Upper lobe of left lung (tissue), 4 donors: ENCODE measurements around the gene ASTN1.

ENCODE experiments used
- EP300 ChIP-seq, 4 donors: sonication (generic); formaldehyde crosslinking; IDR thresholded peaks; one replicate each; pipeline ENCODE4 v1.5.1; 2017; ENCODE audit warnings: antibody characterized with exemption in 4 of 4, control low read depth in 2 of 4
- POLR2A ChIP-seq, 4 donors: fragments of 450-650 bp; IDR thresholded peaks; one replicate each; pipeline ENCODE4 v1.5.1; 2016 to 2017; ENCODE audit warnings: antibody characterized with exemption in 4 of 4, mild to moderate bottlenecking in 2 of 4
- POLR2AphosphoS5 ChIP-seq, 2 donors: sonication (generic); formaldehyde crosslinking; IDR thresholded peaks; one replicate each; pipeline ENCODE4 v1.5.1; 2017; ENCODE audit warnings: antibody characterized with exemption in 2 of 2
- TF ChIP-seq, protein P1 (sequence below), 6 experiments: fragments of 450-650 bp in 4 of 6; fragments of 200-600 bp in 2 of 6; sonication (generic) in 2 of 6; IDR thresholded peaks; one replicate each; pipeline ENCODE4 v1.5.1; 2016 to 2019; ENCODE audit warnings: antibody characterized with exemption in 6 of 6

DNA sequence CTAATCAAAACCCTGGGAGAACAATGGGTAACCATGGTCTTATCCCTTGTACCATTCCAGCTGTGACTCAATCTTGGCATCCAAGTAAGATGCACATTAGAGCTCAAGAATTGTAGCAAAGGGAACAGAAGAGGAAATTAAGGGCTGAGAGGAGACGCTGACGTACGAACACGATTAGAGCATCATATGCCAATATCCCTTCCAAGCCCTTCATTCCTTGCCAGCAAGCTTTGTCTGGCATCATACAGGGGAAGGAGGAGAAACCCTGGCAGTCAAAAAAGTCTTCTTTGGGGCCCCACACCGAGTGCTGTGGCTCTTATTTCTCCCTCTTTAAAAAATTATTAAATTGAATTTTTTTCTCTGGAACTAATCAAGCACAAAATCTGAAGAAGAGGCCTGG, 120.9 kb downstream of the ASTN1 start:
- TF ChIP-seq POLR2A (IDR thresholded peaks at IDR 0.05) (no peak), POLR2AphosphoS5 (IDR thresholded peaks at IDR 0.05) (no peak), EP300 (IDR thresholded peaks at IDR 0.05) (no peak)
- TF ChIP-seq, protein P1, sequence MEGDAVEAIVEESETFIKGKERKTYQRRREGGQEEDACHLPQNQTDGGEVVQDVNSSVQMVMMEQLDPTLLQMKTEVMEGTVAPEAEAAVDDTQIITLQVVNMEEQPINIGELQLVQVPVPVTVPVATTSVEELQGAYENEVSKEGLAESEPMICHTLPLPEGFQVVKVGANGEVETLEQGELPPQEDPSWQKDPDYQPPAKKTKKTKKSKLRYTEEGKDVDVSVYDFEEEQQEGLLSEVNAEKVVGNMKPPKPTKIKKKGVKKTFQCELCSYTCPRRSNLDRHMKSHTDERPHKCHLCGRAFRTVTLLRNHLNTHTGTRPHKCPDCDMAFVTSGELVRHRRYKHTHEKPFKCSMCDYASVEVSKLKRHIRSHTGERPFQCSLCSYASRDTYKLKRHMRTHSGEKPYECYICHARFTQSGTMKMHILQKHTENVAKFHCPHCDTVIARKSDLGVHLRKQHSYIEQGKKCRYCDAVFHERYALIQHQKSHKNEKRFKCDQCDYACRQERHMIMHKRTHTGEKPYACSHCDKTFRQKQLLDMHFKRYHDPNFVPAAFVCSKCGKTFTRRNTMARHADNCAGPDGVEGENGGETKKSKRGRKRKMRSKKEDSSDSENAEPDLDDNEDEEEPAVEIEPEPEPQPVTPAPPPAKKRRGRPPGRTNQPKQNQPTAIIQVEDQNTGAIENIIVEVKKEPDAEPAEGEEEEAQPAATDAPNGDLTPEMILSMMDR (IDR thresholded peaks at IDR 0.05), result no peak
